ENCODE results near the gene KIFC3.
A peak's percentile ranks its signal among the peaks of the same experiment; 100 is the strongest.

Gene KIFC3

DNA sequence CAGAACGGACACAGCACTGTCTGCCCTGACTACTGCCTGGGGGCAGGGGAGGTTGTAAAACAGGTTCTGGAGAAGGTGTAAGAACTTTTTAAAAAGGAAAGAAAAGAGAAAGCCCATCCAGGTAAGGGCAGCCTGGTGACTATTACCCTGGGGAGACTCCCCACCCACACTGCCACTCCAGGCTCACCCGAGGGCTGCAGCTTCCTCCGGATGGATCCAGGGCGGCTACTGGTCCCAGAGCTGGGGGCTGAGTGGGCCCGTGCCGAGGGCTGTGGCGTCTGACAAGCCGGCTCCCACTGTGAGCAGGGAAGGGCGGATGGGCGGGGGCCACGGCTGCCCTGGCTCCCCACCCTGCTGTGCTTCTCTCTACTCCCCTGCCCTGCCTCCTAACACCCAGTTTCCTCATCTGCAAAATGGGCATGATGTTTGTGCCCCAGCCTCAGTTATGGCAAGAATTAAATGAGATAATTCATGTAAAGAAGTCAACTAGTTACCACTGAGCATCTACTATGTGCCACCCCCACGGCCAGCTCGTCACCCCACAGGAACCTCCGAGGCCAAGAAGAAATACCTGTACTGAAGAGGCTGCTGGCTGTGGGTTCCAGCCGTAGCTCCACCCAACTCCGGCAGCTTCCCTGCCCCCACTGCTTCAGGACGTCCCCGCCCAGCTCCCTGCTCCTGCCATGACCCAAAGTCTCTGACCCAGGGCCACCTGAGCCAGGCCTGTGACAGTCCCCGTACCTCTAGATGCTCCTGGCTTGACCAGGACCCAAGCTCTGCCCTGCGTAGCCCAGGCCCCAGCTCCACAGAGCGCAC, 42.5 kb downstream of the KIFC3 start:
- Mint-ChIP-seq H3K4me3 (no peak overlapping the region), H3K9me3 (no peaks in the 10 kb centered on the region), H3K36me3 (peaks cover 7% of the 10 kb centered on the region), H3K4me1 (peaks cover 18% of the 10 kb centered on the region), H3K27ac (peak overlapping the region; percentile 43)
- ATAC-seq (no peak), DNase-seq (ENCODE audit: low spot score in 2 of 2) (no peak)

DNA sequence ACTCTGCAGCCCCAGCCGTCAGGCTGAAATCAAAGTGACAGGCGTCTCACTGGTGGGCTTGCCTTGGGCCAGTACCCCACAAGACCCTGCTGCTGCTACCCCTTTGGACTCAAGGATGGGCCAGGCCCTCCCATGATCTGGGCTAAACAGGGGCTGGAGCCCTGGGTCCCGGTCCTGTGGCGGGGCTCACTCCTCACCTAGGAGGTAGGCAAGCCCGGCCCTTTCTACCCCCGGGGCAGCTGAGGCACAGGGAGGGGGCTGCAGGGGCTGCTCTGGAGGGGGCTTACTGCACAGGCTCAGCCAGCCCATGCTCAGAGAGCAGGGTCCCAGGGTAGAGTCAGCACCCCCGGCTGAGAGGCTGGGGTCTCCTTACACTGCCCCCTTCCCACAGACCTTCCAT, 43.2 kb downstream of the KIFC3 start:
- Mint-ChIP-seq H3K27ac (peak overlapping the region; percentile 43), H3K4me1 (peaks cover 13% of the 10 kb centered on the region), H3K9me3 (no peaks in the 10 kb centered on the region), H3K36me3 (peaks cover 12% of the 10 kb centered on the region), H3K4me3 (no peak overlapping the region)
- ATAC-seq = no peak
- no peak for DNase-seq (ENCODE audit: low spot score in 2 of 2)

- Mint-ChIP-seq H3K9me3 (no peaks in the 10 kb centered on the region), H3K27ac (no peak overlapping the region), H3K36me3 (peaks cover 15% of the 10 kb centered on the region), H3K4me1 (peaks cover 13% of the 10 kb centered on the region), H3K4me3 (no peak overlapping the region)
- ATAC-seq (no peak), DNase-seq (ENCODE audit: low spot score in 2 of 2) (no peak)
These were observed 43.8 kb downstream of the KIFC3 start for GRCh38 chr16:57758331-57759117.

- DNase-seq (ENCODE audit: low spot score in 2 of 2) (no peak), ATAC-seq (no peak)
- H3K36me3 Mint-ChIP-seq = peaks cover 15% of the 10 kb centered on the region
- H3K4me1 Mint-ChIP-seq = peaks cover 13% of the 10 kb centered on the region
- no peaks in the 10 kb centered on the region for H3K9me3 Mint-ChIP-seq
- no peak overlapping the region for H3K27ac Mint-ChIP-seq
- H3K4me3 Mint-ChIP-seq = no peak overlapping the region
These were observed 44.4 kb downstream of the KIFC3 start for GRCh38 chr16:57757883-57758282.

DNA sequence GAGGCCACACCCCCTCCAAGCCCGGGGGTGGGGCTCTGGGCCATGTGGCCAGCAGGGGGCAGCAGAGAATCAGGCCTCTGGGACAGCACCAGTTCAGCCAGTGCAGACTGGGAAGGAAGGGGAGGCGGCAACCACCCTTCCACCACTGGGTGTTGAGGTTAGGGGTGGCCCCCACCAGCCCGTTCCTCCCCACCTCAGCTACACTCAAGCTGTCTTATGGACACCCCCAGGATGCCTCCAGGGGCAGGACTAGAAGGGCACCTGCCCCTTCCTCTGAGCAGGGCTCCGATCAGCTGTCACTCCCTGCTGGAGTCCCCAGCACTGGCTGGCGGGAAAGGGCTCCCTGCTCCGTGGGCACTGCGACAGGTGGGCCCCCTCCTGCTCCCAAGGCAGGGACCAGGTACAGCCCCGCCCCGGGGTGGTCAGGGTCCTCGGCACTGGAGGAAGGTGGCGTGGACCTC, 44.9 kb downstream of the KIFC3 start:
- H3K4me1 Mint-ChIP-seq = peaks cover 13% of the 10 kb centered on the region
- H3K27ac Mint-ChIP-seq = no peak overlapping the region
- no peak overlapping the region for H3K4me3 Mint-ChIP-seq
- peak; percentile 98 for DNase-seq (ENCODE audit: low spot score in 2 of 2)
- peaks cover 15% of the 10 kb centered on the region for H3K36me3 Mint-ChIP-seq
- no peaks in the 10 kb centered on the region for H3K9me3 Mint-ChIP-seq
- peak; percentile 88 for ATAC-seq

DNA sequence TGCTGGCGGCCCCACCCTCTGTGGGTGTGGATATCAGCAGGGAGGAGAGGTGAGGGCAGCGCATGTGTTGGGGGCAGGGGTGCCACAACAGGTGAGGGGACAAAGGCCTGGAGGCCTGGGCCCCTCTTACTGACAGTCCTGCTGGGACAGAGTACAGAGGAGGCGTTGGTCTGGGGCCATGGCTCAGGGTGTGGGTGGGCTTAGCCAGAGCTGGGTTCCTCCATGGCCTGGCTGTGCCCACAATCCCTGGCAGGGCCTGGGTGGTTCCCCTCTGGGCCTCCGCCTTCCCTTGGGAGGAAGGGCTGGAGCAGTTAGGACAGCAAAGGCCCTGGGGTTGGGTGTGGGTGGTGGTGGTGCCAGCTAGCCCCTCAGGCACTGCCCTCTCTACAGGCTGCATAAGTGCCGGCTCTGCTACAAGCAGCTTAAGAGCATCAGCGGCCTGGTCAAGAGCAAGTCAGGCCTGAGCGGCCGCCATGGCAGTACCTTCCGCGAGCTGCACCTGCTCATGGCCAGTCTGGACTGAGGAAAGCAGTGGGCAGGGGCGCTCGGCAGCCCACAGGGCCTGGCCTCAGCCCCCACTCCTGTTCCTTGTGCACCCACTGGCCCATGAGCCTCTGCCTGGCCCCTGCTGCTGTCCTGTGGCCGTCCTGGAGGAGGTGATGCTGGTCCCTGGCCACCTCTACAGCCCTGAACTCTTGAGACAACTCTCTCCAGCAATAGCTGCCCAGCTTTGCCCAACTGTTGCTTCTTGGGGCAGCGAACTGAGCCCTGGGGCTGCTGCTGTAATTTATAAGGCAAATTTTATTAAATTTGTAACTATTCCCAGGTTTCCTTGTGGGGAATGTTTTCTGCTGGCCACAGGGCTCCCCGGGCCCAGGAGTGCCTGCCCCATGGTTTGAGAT, 45.6 kb downstream of the KIFC3 start:
- peaks cover 13% of the 10 kb centered on the region for H3K4me1 Mint-ChIP-seq
- DNase-seq (ENCODE audit: low spot score in 2 of 2) = no peak
- no peak overlapping the region for H3K4me3 Mint-ChIP-seq
- peak overlapping the region; percentile 80 for H3K27ac Mint-ChIP-seq
- H3K9me3 Mint-ChIP-seq = no peaks in the 10 kb centered on the region
- peaks cover 15% of the 10 kb centered on the region for H3K36me3 Mint-ChIP-seq
- ATAC-seq = no peak

DNA sequence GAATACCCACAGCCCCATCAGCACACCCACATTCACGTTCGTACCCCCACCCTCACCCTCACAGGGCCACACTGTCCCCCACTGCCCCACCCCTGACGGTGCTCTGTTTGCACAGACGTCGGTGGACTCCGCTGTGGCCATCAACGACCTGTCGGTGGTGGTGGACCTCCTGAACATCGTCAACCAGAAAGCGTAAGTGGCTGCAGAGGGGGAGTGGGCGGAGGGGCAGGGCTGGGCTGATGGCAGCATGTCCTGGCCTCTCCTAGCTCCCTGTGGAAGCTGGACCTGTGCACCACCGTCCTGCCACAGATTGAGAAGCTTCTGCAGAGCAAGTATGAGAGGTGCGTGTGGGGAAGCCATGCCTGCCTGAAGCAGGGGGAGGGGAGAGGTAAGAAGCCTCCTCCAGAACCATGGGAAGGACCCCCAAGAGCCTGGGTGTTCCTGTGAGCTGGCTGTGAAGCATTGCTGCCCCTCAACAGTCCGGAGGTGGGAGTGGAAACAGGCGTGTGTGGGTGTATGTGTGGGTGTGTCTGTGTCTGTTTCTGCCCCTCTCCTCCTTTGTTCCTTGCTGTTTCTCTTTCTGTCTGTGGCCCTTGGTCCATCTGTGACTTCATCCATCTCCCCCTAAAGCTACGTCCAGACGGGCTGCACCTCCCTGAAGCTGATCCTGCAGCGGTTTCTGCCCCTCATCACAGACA, 46.4 kb downstream of the KIFC3 start:
- H3K27ac Mint-ChIP-seq = peak overlapping the region; percentile 80
- H3K4me1 Mint-ChIP-seq = peaks cover 19% of the 10 kb centered on the region

DNA sequence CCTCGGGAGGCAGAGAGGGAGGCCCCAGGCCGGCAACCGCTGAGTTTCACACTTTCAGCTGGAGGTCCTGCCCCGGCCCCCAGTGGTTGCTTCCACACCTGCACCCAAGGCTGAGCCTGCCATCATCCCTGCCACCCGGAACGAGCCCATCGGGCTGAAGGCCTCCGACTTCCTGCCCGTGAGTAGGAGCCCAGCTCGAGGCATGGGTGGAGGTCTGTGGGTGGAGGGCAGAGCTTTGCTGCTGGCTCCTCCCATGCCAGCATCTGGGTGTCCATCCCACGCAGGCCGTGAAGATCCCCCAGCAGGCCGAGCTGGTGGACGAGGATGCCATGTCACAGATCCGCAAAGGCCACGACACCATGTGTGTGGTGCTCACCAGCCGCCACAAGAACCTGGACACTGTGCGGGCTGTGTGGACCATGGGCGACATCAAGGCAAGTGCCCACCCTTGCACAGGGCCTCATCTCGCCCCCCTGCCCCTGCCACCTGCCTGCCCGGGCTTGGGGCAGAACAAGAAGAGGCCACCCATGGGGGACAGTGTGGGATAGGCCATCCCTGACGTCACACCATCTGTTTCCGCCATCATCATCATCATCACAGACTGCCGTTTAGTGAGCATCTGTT, 47.1 kb downstream of the KIFC3 start:
- Mint-ChIP-seq H3K4me1 (peaks cover 23% of the 10 kb centered on the region), H3K4me3 (no peak overlapping the region), H3K27ac (peak overlapping the region; percentile 62), H3K36me3 (peaks cover 21% of the 10 kb centered on the region), H3K9me3 (no peaks in the 10 kb centered on the region)
- DNase-seq (ENCODE audit: low spot score in 2 of 2) (no peak), ATAC-seq (no peak)

More for the DNA sequence above, 46.4 kb downstream of the KIFC3 start:
- Mint-ChIP-seq H3K9me3 (no peaks in the 10 kb centered on the region), H3K4me3 (no peak overlapping the region), H3K36me3 (peaks cover 16% of the 10 kb centered on the region)
- ATAC-seq (no peak), DNase-seq (ENCODE audit: low spot score in 2 of 2) (no peak)

DNA sequence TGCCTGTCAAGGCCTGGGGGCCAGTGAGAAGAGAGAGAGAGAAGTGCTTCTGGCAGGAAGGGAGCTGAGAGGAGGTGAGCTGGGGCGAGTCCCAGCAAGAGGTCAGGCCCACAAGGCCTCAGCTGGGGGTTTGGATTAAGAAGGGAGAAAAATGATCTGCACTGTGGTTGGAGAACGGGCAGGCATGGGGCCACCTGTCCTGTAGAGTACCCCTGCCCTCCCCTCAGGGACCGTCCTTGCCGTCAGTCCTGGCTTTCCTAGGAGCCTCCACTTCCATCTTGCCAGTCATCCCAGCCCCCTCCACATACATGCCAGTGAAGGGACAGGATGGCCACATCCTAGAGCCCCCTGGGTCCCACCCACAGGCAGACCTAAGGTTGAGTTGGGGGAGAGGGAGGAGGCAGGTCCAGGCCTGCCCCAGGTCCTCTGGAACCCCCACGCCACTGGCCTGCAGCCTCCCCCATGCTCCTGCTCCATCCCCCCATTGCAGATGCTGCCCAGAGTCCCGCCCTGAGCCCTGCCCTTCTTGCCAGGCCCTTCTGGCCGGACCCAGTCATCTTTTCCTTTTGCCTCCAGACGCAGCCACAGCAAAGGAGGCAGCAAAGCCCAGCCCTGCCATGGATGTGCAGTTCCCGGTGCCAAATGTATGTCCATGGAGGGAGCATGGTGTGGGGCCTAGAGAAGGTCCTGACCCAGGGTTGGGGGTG, 47.8 kb downstream of the KIFC3 start:
- DNase-seq (ENCODE audit: low spot score in 2 of 2) = no peak
- no peak for ATAC-seq
- no peak overlapping the region for H3K4me3 Mint-ChIP-seq
- H3K36me3 Mint-ChIP-seq = peaks cover 21% of the 10 kb centered on the region
- peaks cover 30% of the 10 kb centered on the region for H3K4me1 Mint-ChIP-seq
- H3K9me3 Mint-ChIP-seq = no peaks in the 10 kb centered on the region
- H3K27ac Mint-ChIP-seq = peak overlapping the region; percentile 62

DNA sequence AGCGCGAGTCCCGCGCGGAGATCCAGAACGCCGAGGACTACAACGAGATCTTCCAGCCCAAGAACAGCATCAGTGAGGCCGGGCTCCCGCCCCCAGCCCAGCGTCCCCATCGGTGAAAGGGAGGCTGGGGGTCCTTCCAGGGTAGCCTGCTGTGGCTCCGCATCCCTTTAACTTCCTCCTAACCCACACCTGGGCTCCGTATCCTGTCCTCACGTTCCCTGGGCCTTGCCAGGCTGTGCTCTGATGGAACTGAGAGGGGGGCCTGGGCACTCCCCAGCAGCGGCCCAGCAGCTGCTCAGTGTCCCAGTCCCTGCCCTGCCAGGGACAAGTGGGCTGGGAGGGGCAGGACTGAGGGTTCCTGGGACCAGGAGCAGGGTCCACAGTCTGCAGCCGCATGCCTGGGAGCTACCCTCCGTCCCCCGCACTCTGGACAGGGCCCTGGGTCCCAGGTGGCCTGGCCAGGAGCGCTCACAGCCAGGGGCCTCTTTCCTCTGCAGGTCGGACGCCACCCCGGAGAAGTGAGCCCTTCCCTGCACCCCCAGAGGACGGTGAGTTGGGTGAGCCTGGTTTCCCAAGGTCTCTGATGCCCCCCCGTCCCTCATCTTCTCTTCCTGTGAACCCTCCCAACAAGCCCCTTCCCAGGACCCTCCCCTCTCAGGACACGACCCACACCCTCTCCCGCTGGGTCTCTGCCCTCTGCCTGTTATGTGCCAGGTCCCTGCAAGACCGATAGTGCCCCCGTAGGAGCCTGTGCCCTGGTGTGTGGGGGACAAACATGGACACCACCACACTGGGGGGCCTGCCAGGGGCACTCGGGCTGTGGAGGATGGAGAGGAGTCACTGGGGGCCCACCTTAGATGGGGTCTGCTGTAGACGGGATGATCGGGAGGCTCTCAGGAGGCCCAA, 48.6 kb downstream of the KIFC3 start:
- ATAC-seq (no peak), DNase-seq (ENCODE audit: low spot score in 2 of 2) (no peak)
- peaks cover 21% of the 10 kb centered on the region for H3K36me3 Mint-ChIP-seq
- no peak overlapping the region for H3K4me3 Mint-ChIP-seq
- peak overlapping the region; percentile 62 for H3K27ac Mint-ChIP-seq
- peaks cover 28% of the 10 kb centered on the region for H3K4me1 Mint-ChIP-seq
- H3K9me3 Mint-ChIP-seq = no peaks in the 10 kb centered on the region

GRCh38 chr16:57752581-57753447, 49.5 kb downstream of the KIFC3 start:
- H3K4me1 Mint-ChIP-seq = peaks cover 26% of the 10 kb centered on the region
- no peak for DNase-seq (ENCODE audit: low spot score in 2 of 2)
- H3K9me3 Mint-ChIP-seq = no peaks in the 10 kb centered on the region
- ATAC-seq = no peak
- peaks cover 21% of the 10 kb centered on the region for H3K36me3 Mint-ChIP-seq
- no peak overlapping the region for H3K4me3 Mint-ChIP-seq
- H3K27ac Mint-ChIP-seq = no peak overlapping the region

GRCh38 chr16:57752203-57752580, 50.1 kb downstream of the KIFC3 start:
- ATAC-seq (no peak), DNase-seq (ENCODE audit: low spot score in 2 of 2) (no peak)
- H3K27ac Mint-ChIP-seq = no peak overlapping the region
- H3K36me3 Mint-ChIP-seq = peaks cover 21% of the 10 kb centered on the region
- H3K4me3 Mint-ChIP-seq = no peak overlapping the region
- H3K4me1 Mint-ChIP-seq = peaks cover 26% of the 10 kb centered on the region
- no peaks in the 10 kb centered on the region for H3K9me3 Mint-ChIP-seq

Measured in stimulated activated effector memory CD8-positive, alpha-beta T cell treated with anti-CD3 and anti-CD28 coated beads, Interleukin-12 subunit alpha, Interleukin-12 subunit beta, amount 100 ng/mL, for 72 hours (primary cell).